H9 (cell line): ENCODE measurements around the gene RPL10A. TPM values are rescaled to one million over a fixed set of nuclear protein-coding genes. Genes with fewer than 3 reads are reported as not detected.

Experiments
- DNase-seq: peaks from one replicate; pipeline ENCODE4 v3.0.0-alpha.2; 2017
- H2AFZ ChIP-seq: one replicate; pipeline ENCODE4 v1.6.1; 2013; ENCODE audit warnings: mild to moderate bottlenecking, low read length, control low read depth, moderate library complexity
- H2AK5ac ChIP-seq: 2 replicates; pipeline ENCODE4 v1.6.1; 2013; ENCODE audit warnings: low read length, control low read depth, mixed read lengths; ENCODE audit not compliant: insufficient read length
- H2BK120ac ChIP-seq: one replicate; pipeline ENCODE4 v1.6.1; 2013; ENCODE audit warnings: low read depth, mild to moderate bottlenecking, low read length, control low read depth, inconsistent platforms; ENCODE audit not compliant: poor library complexity, severe bottlenecking
- H2BK12ac ChIP-seq: 2 replicates; pipeline ENCODE4 v1.6.1; 2013; ENCODE audit warnings: low read length, control low read depth, mixed read lengths, low read depth; ENCODE audit not compliant: insufficient read length
- H2BK15ac ChIP-seq: 2 replicates; pipeline ENCODE4 v1.6.1; 2013; ENCODE audit warnings: low read depth, low read length, control low read depth
- H2BK20ac ChIP-seq: one replicate; pipeline ENCODE4 v1.6.1; 2013; ENCODE audit warnings: low read depth, mild to moderate bottlenecking, low read length, control low read depth, inconsistent platforms; ENCODE audit not compliant: poor library complexity, severe bottlenecking
- H2BK5ac ChIP-seq: 2 replicates; pipeline ENCODE4 v1.6.1; 2013; ENCODE audit warnings: low read length, control low read depth, mixed read lengths; ENCODE audit not compliant: insufficient read length
- H3K14ac ChIP-seq: 2 replicates; pipeline ENCODE4 v1.6.1; 2013; ENCODE audit warnings: low read length, control low read depth; ENCODE audit not compliant: insufficient read depth
- H3K18ac ChIP-seq: 2 replicates; pipeline ENCODE4 v1.6.1; 2013; ENCODE audit warnings: low read depth, mild to moderate bottlenecking, mixed read lengths, low read length, control low read depth; ENCODE audit not compliant: insufficient read length
- H3K23ac ChIP-seq: 2 replicates; pipeline ENCODE4 v1.6.1; 2013; ENCODE audit warnings: low read length, control low read depth, mixed read lengths, low read depth; ENCODE audit not compliant: insufficient read length
- H3K23me2 ChIP-seq: 2 replicates; pipeline ENCODE4 v1.6.1; 2013; ENCODE audit warnings: low read depth, mild to moderate bottlenecking, mixed read lengths, low read length, control low read depth; ENCODE audit not compliant: insufficient read length, poor library complexity, severe bottlenecking
- H3K27ac ChIP-seq: 2 replicates; pipeline ENCODE4 v1.5.1; 2013; ENCODE audit warnings: low read length, control low read depth, mixed read lengths, low read depth; ENCODE audit not compliant: insufficient read length
- H3K27me3 ChIP-seq: 2 replicates; pipeline ENCODE4 v1.6.1; 2013; ENCODE audit warnings: low read length, control low read depth, inconsistent platforms; ENCODE audit not compliant: insufficient read depth
- H3K4ac ChIP-seq: 2 replicates; pipeline ENCODE4 v1.6.1; 2013; ENCODE audit warnings: low read depth, mild to moderate bottlenecking, control low read depth, inconsistent platforms, low read length, moderate library complexity
- H3K4me1 ChIP-seq: 2 replicates; pipeline ENCODE4 v1.6.1; 2013; ENCODE audit warnings: low read length, control low read depth, inconsistent platforms; ENCODE audit not compliant: insufficient read depth
- H3K4me2 ChIP-seq: 2 replicates; pipeline ENCODE4 v1.6.1; 2013; ENCODE audit warnings: low read length, control low read depth, mixed read lengths; ENCODE audit not compliant: insufficient read length, insufficient read depth
- H3K56ac ChIP-seq: 2 replicates; pipeline ENCODE4 v1.6.1; 2013; ENCODE audit warnings: low read depth, mild to moderate bottlenecking, mixed read lengths, low read length, control low read depth; ENCODE audit not compliant: insufficient read length
- H3K79me1 ChIP-seq: 2 replicates; pipeline ENCODE4 v1.6.1; 2013; ENCODE audit warnings: low read depth, mild to moderate bottlenecking, moderate library complexity, low read length, control low read depth, inconsistent platforms; ENCODE audit not compliant: insufficient read depth, poor library complexity, severe bottlenecking
- H3K79me2 ChIP-seq: 2 replicates; pipeline ENCODE4 v1.6.1; 2013; ENCODE audit warnings: low read length, control low read depth, inconsistent platforms; ENCODE audit not compliant: insufficient read depth
- H3K9ac ChIP-seq: 2 replicates; pipeline ENCODE4 v1.6.1; 2013; ENCODE audit warnings: low read length, control low read depth, mixed read lengths; ENCODE audit not compliant: insufficient read length; ENCODE audit errors: extremely low read depth
- H3K9me3 ChIP-seq: one replicate; pipeline ENCODE4 v1.6.1; 2013; ENCODE audit warnings: low read depth, low read length, inconsistent platforms; ENCODE audit not compliant: control insufficient read depth
- H3T11ph ChIP-seq: one replicate; pipeline ENCODE4 v1.6.1; 2013; ENCODE audit warnings: mild to moderate bottlenecking, low read length, control low read depth, inconsistent platforms
- H4K20me1 ChIP-seq: one replicate; pipeline ENCODE4 v1.6.1; 2013; ENCODE audit not compliant: control insufficient read depth, insufficient read length, insufficient read depth
- H4K5ac ChIP-seq: 2 replicates; pipeline ENCODE4 v1.6.1; 2013; ENCODE audit warnings: low read depth, mild to moderate bottlenecking, mixed read lengths, low read length, control low read depth; ENCODE audit not compliant: insufficient read length
- H4K8ac ChIP-seq: replicated peaks from 2 replicates; pipeline ENCODE4 v1.6.1; 2013; ENCODE audit warnings: low read length, control low read depth, mixed read lengths, low read depth; ENCODE audit not compliant: insufficient read length
- H4K91ac ChIP-seq: 2 replicates; pipeline ENCODE4 v1.6.1; 2013; ENCODE audit warnings: low read depth, mild to moderate bottlenecking, moderate library complexity, mixed read lengths, low read length, control low read depth; ENCODE audit not compliant: insufficient read length
- H3K27ac Mint-ChIP-seq, 3 experiments: 2 replicates in 2 of 3; 3 replicates in 1 of 3; pipeline ENCODE4 v1.8.0; 2020 to 2021; ENCODE audit warnings: mixed read lengths in 3 of 3, mild to moderate bottlenecking in 1 of 3, moderate library complexity in 1 of 3
- H3K27me3 Mint-ChIP-seq: 2 replicates; pipeline ENCODE4 v1.8.0; 2021; ENCODE audit warnings: low read depth, mild to moderate bottlenecking, moderate library complexity, mixed read lengths
- H3K36me3 Mint-ChIP-seq, 3 experiments: 2 replicates in 2 of 3; 3 replicates in 1 of 3; pipeline ENCODE4 v1.8.0; 2020 to 2021; ENCODE audit warnings: low read depth in 3 of 3, mixed read lengths in 3 of 3; ENCODE audit not compliant: insufficient read depth in 1 of 3
- H3K4me1 Mint-ChIP-seq, 2 experiments: 2 replicates each; pipeline ENCODE4 v1.8.0; 2020; ENCODE audit warnings: mixed read lengths in 2 of 2
- H3K4me3 Mint-ChIP-seq, 2 experiments: 2 replicates in 1 of 2; 3 replicates in 1 of 2; pipeline ENCODE4 v1.8.0; 2020 to 2021; ENCODE audit warnings: mild to moderate bottlenecking in 2 of 2, mixed read lengths in 2 of 2, moderate library complexity in 1 of 2
- H3K9me3 Mint-ChIP-seq, 2 experiments: 2 replicates in 1 of 2; 3 replicates in 1 of 2; pipeline ENCODE4 v1.8.0; 2020; ENCODE audit warnings: mild to moderate bottlenecking in 2 of 2, mixed read lengths in 2 of 2, moderate library complexity in 1 of 2
- WGBS: extraction: QIAGEN DNeasy Blood & Tissue Kit; methylation state at CpG from one replicate; pipeline ENCODE4 v1.1.7; 2013; ENCODE audit warnings: missing lambda C conversion rate, low lambda C conversion rate, mixed read lengths; ENCODE audit not compliant: insufficient read length; ENCODE audit errors: extremely low coverage; 5-methylcytosine and 5-hydroxymethylcytosine counted together
- total RNA-seq: library from RNA; stranded (reverse); gene quantifications from 2 replicates; pipeline ENCODE4 v1.2.1, GENCODE V29; 2021
- TF ChIP-seq, protein P1 (sequence below): fragments of 200-600 bp; sonication (generic); conservative IDR thresholded peaks from 3 replicates; pipeline ENCODE4 v1.8.0; 2021; ENCODE audit warnings: antibody characterized with exemption, mild to moderate bottlenecking

The RPL10A gene
- total RNA-seq, 1 experiment from 2014 or later = 1,830 TPM

DNA sequence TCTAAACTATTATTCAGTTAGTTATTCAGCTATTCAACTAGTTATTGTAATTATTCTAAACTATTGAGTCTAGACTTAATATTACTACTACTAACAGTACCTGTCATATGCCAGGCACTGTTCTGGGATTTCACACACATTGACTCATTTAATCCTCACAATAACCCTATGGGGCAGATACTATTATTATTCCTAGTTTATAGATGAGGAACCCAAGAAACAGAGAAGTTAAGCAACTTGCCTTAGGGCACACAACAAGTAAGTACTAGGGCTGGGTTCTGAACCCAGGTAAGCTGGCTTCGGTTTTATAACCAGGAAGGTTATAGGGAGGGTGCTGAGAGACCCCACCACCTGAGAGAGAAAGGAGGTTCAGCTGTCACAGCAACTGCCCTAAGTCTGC is 20.9 kb downstream of the RPL10A start:
- Mint-ChIP-seq H3K9me3 (no peaks in the 10 kb centered on the region; a peak in 1 of 5 replicates), H3K27ac (no peak overlapping the region), H3K36me3 (peaks cover 0 to 6% (median 0%) of the 10 kb centered on the region in 3 experiments; a peak in 2 of 7 replicates), H3K4me1 (peaks cover 75 to 80% of the 10 kb centered on the region in 2 experiments), H3K4me3 (no peak overlapping the region), H3K27me3 (peaks cover 2% of the 10 kb centered on the region)
- WGBS = no CpG with 5 or more reads among the region's 1 CpG
- Histone ChIP-seq H3K56ac (no peak overlapping the region), H3K4ac (no peak overlapping the region), H3K79me2 (no peaks in the 10 kb centered on the region; the same call in 1 of the 2 replicates), H4K5ac (no peak overlapping the region), H2BK120ac (no peak overlapping the region), H2BK5ac (no peak overlapping the region), H3K9me3 (no peaks in the 10 kb centered on the region), H3K23me2 (peaks cover 22% of the 10 kb centered on the region), H3T11ph (no peak overlapping the region), H2BK20ac (no peak overlapping the region), H2BK12ac (no peak overlapping the region), H3K27ac (no peak overlapping the region), H3K4me2 (no peak overlapping the region), H3K27me3 (no peaks in the 10 kb centered on the region), H2BK15ac (no peak overlapping the region), H3K23ac (no peak overlapping the region), H4K91ac (no peak overlapping the region), H3K9ac (no peak overlapping the region), H2AFZ (no peak overlapping the region), H3K4me1 (peaks cover 20% of the 10 kb centered on the region; the same call in 1 of the 2 replicates), H3K18ac (no peak overlapping the region), H4K20me1 (peaks cover 3% of the 10 kb centered on the region), H3K79me1 (no peaks in the 10 kb centered on the region), H2AK5ac (no peak overlapping the region), H4K8ac (no peak overlapping the region), H3K14ac (peak overlapping the region; percentile 14; the same call in 1 of the 2 replicates)
- TF ChIP-seq, protein P1, sequence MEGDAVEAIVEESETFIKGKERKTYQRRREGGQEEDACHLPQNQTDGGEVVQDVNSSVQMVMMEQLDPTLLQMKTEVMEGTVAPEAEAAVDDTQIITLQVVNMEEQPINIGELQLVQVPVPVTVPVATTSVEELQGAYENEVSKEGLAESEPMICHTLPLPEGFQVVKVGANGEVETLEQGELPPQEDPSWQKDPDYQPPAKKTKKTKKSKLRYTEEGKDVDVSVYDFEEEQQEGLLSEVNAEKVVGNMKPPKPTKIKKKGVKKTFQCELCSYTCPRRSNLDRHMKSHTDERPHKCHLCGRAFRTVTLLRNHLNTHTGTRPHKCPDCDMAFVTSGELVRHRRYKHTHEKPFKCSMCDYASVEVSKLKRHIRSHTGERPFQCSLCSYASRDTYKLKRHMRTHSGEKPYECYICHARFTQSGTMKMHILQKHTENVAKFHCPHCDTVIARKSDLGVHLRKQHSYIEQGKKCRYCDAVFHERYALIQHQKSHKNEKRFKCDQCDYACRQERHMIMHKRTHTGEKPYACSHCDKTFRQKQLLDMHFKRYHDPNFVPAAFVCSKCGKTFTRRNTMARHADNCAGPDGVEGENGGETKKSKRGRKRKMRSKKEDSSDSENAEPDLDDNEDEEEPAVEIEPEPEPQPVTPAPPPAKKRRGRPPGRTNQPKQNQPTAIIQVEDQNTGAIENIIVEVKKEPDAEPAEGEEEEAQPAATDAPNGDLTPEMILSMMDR = no peak
- no peak for DNase-seq
